T-helper 17 cell (primary cell): ENCODE data around the gene ADCY9. TPM values are rescaled to one million over a fixed set of nuclear protein-coding genes. Genes with fewer than 3 reads are reported as not detected.

ENCODE experiments used
- ATAC-seq: fragments of 150-1000 bp; cut with Tn5 transposase; 2 replicates; pipeline ENCODE4 v1.10.0; 2021; ENCODE audit warnings: mild to moderate bottlenecking, moderate library complexity
- DNase-seq, 3 donors: peaks; one replicate each; pipeline versions ENCODE4 v3.0.0 to v3.0.0-alpha.2; 2020 to 2021
- H3K9me3 ChIP-seq: one replicate; pipeline ENCODE4 v1.7.0; 2013; ENCODE audit warnings: low read length, mild to moderate bottlenecking; ENCODE audit not compliant: control insufficient read depth, poor library complexity, severe bottlenecking
- H3K27ac Mint-ChIP-seq: one replicate; pipeline ENCODE4 v1.8.0; 2022; ENCODE audit warnings: mild to moderate bottlenecking, moderate library complexity, mixed read lengths
- H3K27me3 Mint-ChIP-seq: one replicate; pipeline ENCODE4 v1.8.0; 2022; ENCODE audit warnings: mixed read lengths
- H3K36me3 Mint-ChIP-seq: one replicate; pipeline ENCODE4 v1.8.0; 2022; ENCODE audit warnings: low read depth, mixed read lengths
- H3K4me1 Mint-ChIP-seq: one replicate; pipeline ENCODE4 v1.8.0; 2022; ENCODE audit warnings: mild to moderate bottlenecking, mixed read lengths
- H3K4me3 Mint-ChIP-seq: one replicate; pipeline ENCODE4 v1.8.0; 2022; ENCODE audit warnings: mild to moderate bottlenecking, moderate library complexity, mixed read lengths
- total RNA-seq, 4 donors: library from RNA in 2 of 4; stranded (reverse) in 2 of 4; gene quantifications; one replicate each; pipeline ENCODE4 v1.2.3 and lab custom pipeline; 2022 to 2026

ADCY9 gene
- total RNA-seq, 2 donors from 2014 or later: 11.5 to 12.6 TPM

DNA sequence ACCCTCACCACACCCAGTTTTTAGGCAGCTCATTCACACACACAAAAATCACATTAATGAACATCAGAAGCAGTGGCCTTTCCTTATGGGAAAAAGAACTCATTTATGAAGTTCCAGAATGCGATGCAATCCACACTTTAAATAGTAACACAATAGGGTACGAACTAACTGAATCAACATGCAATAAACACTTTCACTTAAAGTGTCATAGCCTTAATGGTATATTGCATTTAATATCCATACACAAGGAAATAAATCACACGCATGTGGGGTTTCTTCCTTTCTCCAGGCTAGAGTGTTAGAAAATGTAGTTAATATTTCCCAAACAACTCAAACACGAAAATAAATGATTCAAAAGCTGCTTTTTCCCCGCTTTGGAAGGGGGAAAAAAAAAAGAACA, 19.7 kb downstream of the ADCY9 start:
- Mint-ChIP-seq H3K36me3 (no peaks in the 10 kb centered on the region), H3K27ac (no peak overlapping the region), H3K27me3 (no peaks in the 10 kb centered on the region), H3K4me3 (no peak overlapping the region), H3K4me1 (peaks cover 6% of the 10 kb centered on the region)
- DNase-seq (no peak), ATAC-seq (no peak)
- H3K9me3 ChIP-seq: no peaks in the 10 kb centered on the region

DNA sequence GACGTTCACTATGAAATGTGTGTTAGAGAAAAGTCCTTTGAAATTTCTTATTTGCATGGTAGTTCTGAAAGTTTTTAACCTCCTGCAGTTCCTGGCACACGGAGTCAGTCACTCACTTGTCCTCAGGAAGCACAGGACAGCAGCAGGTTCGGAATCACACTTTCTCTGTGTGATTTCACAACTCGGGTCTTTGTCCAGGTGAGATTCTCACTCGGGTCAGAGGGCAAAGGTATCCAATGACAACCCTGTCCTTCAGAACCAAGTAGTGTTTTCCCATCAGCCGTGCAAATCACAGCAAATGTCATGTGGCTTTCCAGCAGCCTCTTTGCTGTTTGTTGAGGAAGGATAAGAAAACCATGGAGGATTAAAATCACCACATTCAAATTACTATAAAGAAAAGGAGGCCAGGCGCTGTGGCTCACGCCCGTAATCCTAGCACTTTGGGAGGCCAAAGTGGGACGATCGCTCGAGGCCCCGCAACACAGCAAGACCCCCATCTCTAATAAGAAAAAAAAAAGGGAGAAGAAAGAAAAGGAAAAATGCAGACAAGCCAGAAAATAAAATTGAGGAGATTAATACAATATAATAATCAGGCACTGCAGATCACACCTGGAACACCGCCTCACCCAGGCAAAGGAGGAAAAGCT, 22.0 kb downstream of the ADCY9 start:
- H3K4me3 Mint-ChIP-seq: no peak overlapping the region
- H3K27ac Mint-ChIP-seq: peak overlapping the region; percentile 51
- no peaks in the 10 kb centered on the region for H3K27me3 Mint-ChIP-seq
- DNase-seq: no peak
- no peaks in the 10 kb centered on the region for H3K9me3 ChIP-seq
- no peaks in the 10 kb centered on the region for H3K36me3 Mint-ChIP-seq
- H3K4me1 Mint-ChIP-seq: peaks cover 6% of the 10 kb centered on the region
- no peak for ATAC-seq

DNA sequence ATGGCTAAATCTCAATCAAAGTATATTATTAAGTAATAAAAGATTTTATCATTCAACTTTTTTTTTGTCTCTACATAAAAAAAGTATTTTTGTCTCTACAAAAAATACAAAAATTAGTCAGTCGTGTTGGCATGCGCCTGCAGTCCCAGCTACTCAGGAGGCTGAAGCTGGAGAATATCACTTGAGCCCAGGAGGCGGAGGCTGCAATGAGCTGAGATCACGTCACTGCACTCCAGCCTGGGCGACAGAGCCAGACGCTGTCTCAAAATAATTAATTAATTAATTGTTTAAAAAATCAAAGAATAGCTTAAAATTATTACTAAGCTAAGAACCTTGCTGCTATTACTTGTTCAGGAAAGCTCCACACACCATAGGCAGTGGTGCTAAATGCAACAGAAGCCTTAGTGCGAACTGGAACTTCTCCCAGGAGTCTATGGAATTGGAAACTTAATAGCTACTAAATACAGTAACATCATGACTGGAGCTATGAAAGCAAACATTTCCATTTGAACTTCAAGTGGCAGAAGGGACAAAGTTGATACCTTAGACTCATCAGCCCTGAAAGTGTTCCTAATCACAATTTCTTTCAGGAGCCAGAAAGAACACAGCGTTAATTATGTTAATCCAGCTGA, 22.6 kb downstream of the ADCY9 start:
- DNase-seq: no peak
- H3K9me3 ChIP-seq: no peaks in the 10 kb centered on the region
- Mint-ChIP-seq H3K4me3 (no peak overlapping the region), H3K27me3 (no peaks in the 10 kb centered on the region), H3K27ac (no peak overlapping the region), H3K36me3 (no peaks in the 10 kb centered on the region), H3K4me1 (peaks cover 7% of the 10 kb centered on the region)
- no peak for ATAC-seq

DNA sequence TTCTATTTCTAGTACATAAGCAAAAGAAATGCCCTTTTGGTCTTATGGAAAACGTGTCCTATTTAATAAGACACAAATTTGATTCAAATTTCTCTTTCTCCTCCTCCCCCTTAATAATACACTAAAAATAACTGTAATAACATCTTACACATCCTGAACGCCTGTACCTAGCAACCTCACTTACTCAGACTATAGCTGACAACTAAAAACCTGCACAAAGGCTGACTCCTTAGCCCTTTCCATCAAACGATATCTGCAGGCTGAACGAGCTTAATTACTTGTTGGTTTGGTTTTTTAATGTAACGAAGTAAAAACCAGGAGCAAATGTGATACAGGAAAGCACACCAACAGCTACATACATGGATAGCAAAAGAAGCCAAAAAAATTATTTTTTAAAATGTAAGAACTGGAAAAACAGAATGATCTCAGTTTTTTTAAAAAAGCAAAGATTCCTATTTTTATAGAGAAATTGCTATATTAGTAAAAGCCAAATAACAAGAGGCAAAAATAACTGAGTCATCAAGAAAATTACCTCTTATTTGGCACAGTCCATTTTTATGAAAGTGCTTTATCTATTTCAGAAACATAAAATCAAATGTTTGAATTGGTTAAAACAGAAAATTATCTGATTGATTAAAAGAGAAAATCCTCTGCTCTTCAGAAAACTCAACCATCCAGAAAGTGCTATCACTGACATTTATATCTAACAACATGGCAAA, 23.5 kb downstream of the ADCY9 start:
- no peak overlapping the region for H3K4me3 Mint-ChIP-seq
- H3K36me3 Mint-ChIP-seq: no peaks in the 10 kb centered on the region
- no peak for DNase-seq
- H3K27ac Mint-ChIP-seq: no peak overlapping the region
- ATAC-seq: no peak
- peaks cover 12% of the 10 kb centered on the region for H3K4me1 Mint-ChIP-seq
- no peaks in the 10 kb centered on the region for H3K9me3 ChIP-seq
- no peaks in the 10 kb centered on the region for H3K27me3 Mint-ChIP-seq

DNA sequence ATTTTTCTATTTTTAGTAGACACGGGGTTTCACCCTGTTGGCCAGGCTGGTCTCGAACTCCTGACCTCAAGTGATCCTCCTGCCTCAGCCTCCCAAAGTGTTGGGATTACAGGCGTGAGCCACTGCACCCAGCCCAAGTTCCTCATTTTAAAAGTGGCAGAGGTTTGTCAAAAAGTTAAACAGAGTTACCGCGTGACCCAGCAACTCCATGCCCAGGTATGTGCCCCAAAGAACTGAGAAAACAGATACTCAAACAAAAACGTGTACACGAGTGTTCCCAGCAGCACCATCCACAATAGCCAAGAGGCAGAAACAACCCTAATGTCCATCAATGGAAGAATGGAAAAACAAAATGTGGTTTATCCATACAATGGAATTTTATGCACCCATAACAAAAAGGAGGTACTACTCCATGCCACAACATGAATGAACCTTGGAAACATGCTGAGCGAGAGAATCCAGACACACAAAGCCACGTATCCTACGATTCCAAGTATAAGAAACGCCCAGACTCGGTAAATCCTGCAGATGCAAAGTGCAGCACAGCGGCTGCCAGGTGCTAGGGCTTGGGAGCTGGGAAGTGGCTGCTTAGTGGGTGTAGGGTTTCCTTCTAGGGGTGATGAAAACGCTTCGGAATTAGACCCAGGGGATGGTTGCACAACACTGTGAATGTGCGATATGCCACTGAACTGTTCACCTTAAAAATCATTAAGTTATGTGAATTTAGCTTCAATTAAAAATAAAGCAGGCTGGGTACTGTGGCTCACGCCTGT, 24.8 kb downstream of the ADCY9 start:
- Mint-ChIP-seq H3K4me1 (peaks cover 13% of the 10 kb centered on the region), H3K4me3 (no peak overlapping the region), H3K36me3 (no peaks in the 10 kb centered on the region), H3K27me3 (no peaks in the 10 kb centered on the region), H3K27ac (no peak overlapping the region)
- DNase-seq (no peak), ATAC-seq (no peak)
- no peaks in the 10 kb centered on the region for H3K9me3 ChIP-seq

DNA sequence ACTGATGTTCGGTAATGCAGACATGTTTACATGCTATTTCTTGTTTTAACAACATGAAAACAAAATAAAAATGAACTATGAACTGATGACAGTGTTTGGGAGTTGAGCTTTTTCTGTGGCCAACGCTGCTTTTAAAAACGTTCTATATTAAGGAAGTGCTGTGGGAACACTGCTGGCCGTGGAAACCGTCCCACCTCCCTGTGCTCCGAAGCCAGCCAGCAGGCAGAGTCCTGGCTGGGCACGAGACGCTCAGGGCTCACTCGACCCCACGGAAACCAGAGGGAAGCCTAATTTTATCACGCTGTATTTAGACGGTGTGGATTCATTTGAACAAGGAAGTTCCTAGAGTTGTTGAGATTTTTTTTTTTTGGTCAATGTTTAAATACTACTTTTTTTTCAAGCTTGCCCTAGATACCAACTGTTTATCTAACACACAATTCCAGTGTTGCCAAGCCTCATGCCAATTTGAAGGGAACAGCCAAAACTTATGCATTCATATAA, 25.8 kb downstream of the ADCY9 start:
- no peak for ATAC-seq
- no peak for DNase-seq
- H3K9me3 ChIP-seq: no peaks in the 10 kb centered on the region
- Mint-ChIP-seq H3K4me1 (peaks cover 15% of the 10 kb centered on the region), H3K36me3 (no peaks in the 10 kb centered on the region), H3K27me3 (no peaks in the 10 kb centered on the region), H3K4me3 (no peak overlapping the region), H3K27ac (no peak overlapping the region)

DNA sequence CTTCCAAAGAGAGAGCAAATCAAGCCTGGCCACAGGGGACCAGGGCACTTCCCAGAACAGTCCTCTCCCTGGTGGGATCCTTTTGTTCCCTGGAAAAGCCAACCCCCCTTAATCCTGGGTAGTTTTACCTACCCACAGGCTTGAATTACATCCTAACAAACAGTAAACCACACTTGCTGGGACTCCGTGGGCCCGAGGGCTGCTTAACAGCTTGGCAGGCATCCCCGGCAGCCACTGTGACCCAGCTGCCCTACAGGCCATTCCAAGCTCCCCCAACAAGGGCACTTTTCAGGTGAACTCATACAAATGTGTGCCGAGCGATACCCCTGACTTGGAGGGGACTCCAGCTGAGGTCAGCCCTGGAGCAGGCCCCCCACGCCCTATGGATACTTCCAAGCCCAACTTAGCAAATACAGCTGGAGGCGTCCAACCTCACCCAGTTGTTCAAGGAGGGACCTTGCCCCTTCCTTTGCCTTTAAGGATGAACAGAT, 26.4 kb downstream of the ADCY9 start:
- no peak overlapping the region for H3K4me3 Mint-ChIP-seq
- H3K4me1 Mint-ChIP-seq: peaks cover 16% of the 10 kb centered on the region
- no peak overlapping the region for H3K27ac Mint-ChIP-seq
- H3K36me3 Mint-ChIP-seq: no peaks in the 10 kb centered on the region
- H3K27me3 Mint-ChIP-seq: no peaks in the 10 kb centered on the region
- ATAC-seq (no peak), DNase-seq (no peak)
- no peaks in the 10 kb centered on the region for H3K9me3 ChIP-seq

DNA sequence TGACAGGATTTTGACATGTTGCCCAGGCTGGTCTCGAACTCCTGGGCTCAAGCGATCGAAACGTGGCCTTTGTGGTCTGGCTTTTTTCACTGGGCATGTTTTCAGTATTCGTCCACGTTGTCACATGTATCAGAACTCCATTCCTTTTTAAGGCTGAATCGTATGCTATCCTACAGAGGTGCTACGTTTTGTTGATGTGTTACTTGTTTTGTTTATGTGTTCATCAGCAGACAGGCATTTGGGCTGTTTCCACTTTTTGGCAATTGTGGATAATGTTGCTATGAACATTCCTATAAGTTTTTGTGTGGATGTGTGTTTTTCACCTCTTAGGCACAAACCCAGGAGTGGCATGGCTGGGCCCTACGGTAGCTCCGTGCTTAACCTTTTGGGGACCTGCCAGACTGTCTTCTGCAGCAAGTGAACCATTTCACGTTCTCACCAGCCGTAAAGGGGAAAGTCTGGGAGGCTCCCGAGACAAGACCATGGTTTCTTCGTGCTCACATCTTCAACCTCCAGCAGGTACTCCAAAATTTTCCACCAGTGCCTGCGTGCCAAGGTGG, 26.9 kb downstream of the ADCY9 start:
- DNase-seq (no peak), ATAC-seq (no peak)
- H3K4me1 Mint-ChIP-seq: peaks cover 15% of the 10 kb centered on the region
- H3K27me3 Mint-ChIP-seq: no peaks in the 10 kb centered on the region
- no peaks in the 10 kb centered on the region for H3K9me3 ChIP-seq
- H3K4me3 Mint-ChIP-seq: no peak overlapping the region
- H3K27ac Mint-ChIP-seq: no peak overlapping the region
- no peaks in the 10 kb centered on the region for H3K36me3 Mint-ChIP-seq

DNA sequence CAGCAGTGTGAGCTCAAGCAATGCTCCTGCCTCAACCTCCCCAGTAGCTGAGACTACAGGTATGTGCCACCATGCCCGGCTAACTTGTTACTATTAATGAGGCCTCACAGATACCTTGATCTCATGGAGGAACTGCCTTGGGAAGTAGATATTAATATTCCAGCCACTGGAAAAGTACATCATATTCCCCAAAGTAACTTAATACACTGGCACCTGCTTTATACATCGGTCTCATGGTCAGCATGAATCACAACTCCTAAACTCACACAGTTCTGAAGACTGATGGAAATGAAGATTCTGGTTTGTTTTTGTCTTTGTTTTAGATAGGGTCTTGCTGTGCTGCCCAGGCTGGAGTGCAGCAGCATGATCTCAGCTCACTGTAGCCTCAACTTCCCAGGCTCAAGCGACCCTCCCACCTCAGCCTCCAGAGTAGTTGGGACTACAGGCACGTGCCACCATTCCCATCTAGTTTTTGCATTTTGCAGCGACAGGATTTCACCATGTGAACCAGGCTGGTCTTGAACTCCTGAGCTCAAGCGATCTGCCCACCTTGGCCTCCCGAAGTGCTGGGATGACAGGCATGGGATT, 28.2 kb downstream of the ADCY9 start:
- ATAC-seq (no peak), DNase-seq (no peak)
- H3K4me3 Mint-ChIP-seq: no peak overlapping the region
- H3K27ac Mint-ChIP-seq: peak overlapping the region; percentile 89
- no peaks in the 10 kb centered on the region for H3K9me3 ChIP-seq
- H3K36me3 Mint-ChIP-seq: no peaks in the 10 kb centered on the region
- no peaks in the 10 kb centered on the region for H3K27me3 Mint-ChIP-seq
- peaks cover 15% of the 10 kb centered on the region for H3K4me1 Mint-ChIP-seq

DNA sequence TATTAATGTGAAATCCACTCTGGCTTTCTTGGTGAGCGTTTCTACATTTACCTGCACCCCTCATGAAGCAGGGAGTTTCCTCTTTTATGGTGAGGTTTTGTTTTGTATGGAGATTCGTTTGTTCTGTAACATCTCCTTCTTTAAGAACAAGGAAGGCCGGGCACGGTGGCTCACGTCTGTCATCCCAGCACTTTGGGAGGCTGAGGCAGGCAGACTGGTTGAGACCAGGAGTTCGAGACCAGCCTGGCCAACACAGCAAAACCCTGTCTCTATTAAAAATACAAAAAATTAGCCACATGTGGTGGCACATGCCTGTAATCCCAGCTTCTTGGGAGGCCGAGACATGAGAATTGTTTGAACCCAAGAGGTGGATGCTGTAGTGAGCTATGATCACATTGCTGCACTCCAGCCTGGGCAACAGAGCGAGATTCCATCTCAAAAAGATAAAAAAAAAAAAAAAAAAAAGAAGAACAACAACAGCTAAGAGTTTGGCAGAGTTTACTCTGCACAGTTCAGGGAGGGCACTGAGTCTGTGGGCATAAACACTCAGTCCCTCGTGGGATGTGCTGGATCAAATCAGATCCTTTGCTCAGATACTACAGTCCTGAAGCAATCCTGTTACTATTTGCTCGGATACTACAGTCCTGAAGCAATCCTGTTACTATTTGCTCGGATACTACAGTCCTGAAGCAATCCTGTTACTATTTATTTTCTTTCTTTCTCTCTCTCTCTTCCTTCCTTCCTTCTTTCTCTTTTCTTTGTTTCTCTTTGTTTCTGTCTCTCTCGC, 28.9 kb downstream of the ADCY9 start:
- no peaks in the 10 kb centered on the region for H3K36me3 Mint-ChIP-seq
- no peak for DNase-seq
- ATAC-seq: no peak
- H3K4me1 Mint-ChIP-seq: peaks cover 20% of the 10 kb centered on the region
- H3K4me3 Mint-ChIP-seq: no peak overlapping the region
- H3K27me3 Mint-ChIP-seq: no peaks in the 10 kb centered on the region
- no peaks in the 10 kb centered on the region for H3K9me3 ChIP-seq
- H3K27ac Mint-ChIP-seq: peak overlapping the region; percentile 89

DNA sequence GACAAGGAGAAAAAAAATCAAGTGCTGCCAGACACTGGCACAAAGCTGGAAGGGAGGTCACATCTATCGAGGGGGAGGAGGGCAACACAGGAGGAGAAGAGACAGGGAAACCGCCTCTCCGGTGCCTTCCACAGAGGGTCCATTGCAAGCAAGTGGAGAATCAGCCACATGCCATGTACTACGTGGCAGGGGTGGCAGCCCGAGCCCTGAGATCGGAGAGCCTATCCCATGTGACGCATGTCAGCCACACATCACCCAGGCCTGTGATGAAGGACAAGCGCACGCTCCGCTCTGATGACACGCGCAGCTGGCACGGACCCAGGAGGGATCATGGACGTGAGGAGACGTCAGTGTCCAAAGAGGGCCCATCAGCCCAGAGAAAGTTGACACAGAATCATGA, 30.1 kb downstream of the ADCY9 start:
- Mint-ChIP-seq H3K4me1 (peaks cover 27% of the 10 kb centered on the region), H3K27ac (no peak overlapping the region), H3K36me3 (no peaks in the 10 kb centered on the region), H3K4me3 (no peak overlapping the region), H3K27me3 (no peaks in the 10 kb centered on the region)
- no peak for DNase-seq
- no peak for ATAC-seq
- no peaks in the 10 kb centered on the region for H3K9me3 ChIP-seq

DNA sequence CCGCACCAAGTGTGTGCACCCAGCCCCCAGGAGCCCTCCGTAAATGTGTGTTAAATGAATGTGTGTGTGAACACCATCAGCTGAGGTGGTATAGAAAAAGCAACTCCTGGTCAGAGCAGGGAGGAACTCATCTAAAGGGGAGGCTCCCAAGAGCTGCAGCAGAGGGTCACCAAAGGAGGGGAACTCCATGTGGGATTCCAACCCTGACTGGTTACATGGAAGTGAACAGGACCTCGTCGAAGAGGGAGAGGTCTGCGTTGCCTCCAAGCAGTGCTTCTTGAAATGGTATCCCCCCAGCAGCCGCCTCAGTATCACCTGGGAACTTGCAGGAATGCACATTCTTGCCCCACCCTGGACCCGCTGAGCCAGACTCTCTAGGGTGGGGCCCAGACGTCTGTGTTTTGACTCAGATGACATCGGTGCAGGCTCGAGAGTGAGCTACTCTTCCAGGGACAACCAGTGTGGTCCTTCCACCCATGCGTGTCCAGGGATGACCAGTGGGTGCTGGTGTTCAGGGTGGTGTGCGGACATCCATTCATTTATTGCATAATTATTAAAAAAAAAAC, 30.8 kb downstream of the ADCY9 start:
- ATAC-seq (no peak), DNase-seq (no peak)
- peaks cover 27% of the 10 kb centered on the region for H3K4me1 Mint-ChIP-seq
- no peaks in the 10 kb centered on the region for H3K27me3 Mint-ChIP-seq
- no peak overlapping the region for H3K4me3 Mint-ChIP-seq
- H3K27ac Mint-ChIP-seq: no peak overlapping the region
- H3K9me3 ChIP-seq: no peaks in the 10 kb centered on the region
- H3K36me3 Mint-ChIP-seq: no peaks in the 10 kb centered on the region
